ENCODE measurements around the gene ERGIC1.

- no peak for TF ChIP-seq CTCF (IDR thresholded peaks at IDR 0.05)
- no peak for TF ChIP-seq POLR2A (IDR thresholded peaks at IDR 0.05)
- no peak for TF ChIP-seq EP300 (IDR thresholded peaks at IDR 0.05)
Observed at GRCh38 chr5:172871982-172872381, 37.9 kb downstream of the ERGIC1 start.

Data from ovary (tissue), 3 donors.